Caki2 (cell line): ENCODE results near the gene COLEC11. TPM values are rescaled to one million over a fixed set of nuclear protein-coding genes. Genes with fewer than 3 reads are reported as not detected.

Experiments used
- DNase-seq: peaks from one replicate; pipeline ENCODE4 v3.0.0-alpha.2; 2015; ENCODE audit warnings: low read depth
- in situ Hi-C: cut with HindIII; loops from 2 replicates; pipeline ENCODE4 v1.10.0; 2016; ENCODE audit warnings: low sequenced_read_pairs, low pct_unique_long_range_greater_than_20kb, mixed read lengths
- total RNA-seq: library from RNA; depleted of rRNA; stranded (reverse); fragments of >200 nt; shearing (Covaris generic); gene quantifications from 2 replicates; pipeline ENCODE4 v1.2.3, GENCODE V29; 2014; ENCODE audit warnings: low replicate concordance; rRNA removed

Gene COLEC11
- total RNA-seq, 1 experiment from 2014 or later: not detected

- in situ Hi-C loops: no loop called here
- DNase-seq: no peak
Observed at GRCh38 chr2:3675687-3676086, 80.8 kb downstream of the COLEC11 start.

GRCh38 chr2:3677436-3677835 lies 82.5 kb downstream of the COLEC11 start:
- in situ Hi-C loops: no loop called here
- no peak for DNase-seq

- no peak for DNase-seq
- in situ Hi-C loops: no loop called here
Observed at GRCh38 chr2:3678212-3678611, 83.3 kb downstream of the COLEC11 start.

- DNase-seq: no peak
- in situ Hi-C loops: no loop called here
Observed at GRCh38 chr2:3679180-3679579, 84.3 kb downstream of the COLEC11 start.

GRCh38 chr2:3679616-3680393 lies 84.9 kb downstream of the COLEC11 start:
- DNase-seq: no peak

GRCh38 chr2:3680548-3681345 lies 85.8 kb downstream of the COLEC11 start:
- in situ Hi-C loops: no loop called here
- DNase-seq: no peak

More at GRCh38 chr2:3679616-3680393, 84.9 kb downstream of the COLEC11 start:
- in situ Hi-C loops: no loop called here

- in situ Hi-C loops: no loop called here
- no peak for DNase-seq
Observed at GRCh38 chr2:3681625-3682024, 86.7 kb downstream of the COLEC11 start.

- DNase-seq: no peak
- in situ Hi-C loops: no loop called here
Observed at GRCh38 chr2:3682811-3683210, 87.9 kb downstream of the COLEC11 start.

GRCh38 chr2:3683748-3684454 lies 89.0 kb downstream of the COLEC11 start:
- in situ Hi-C loops: no loop called here
- DNase-seq: no peak

GRCh38 chr2:3689998-3690748 lies 95.3 kb downstream of the COLEC11 start:
- in situ Hi-C loops: no loop called here
- no peak for DNase-seq

GRCh38 chr2:3692375-3692774 lies 97.5 kb downstream of the COLEC11 start:
- peak; percentile 19 for DNase-seq
- in situ Hi-C loops: no loop called here

Other genes starting within 250 kb of the COLEC11 start
- gene EIPR1, start 217.3 kb upstream of the COLEC11 start, total RNA-seq: 77.2 and 92.6 TPM in 2 replicates
- 40.7 and 76.8 TPM in 2 replicates for gene TRAPPC12, start 215.4 kb upstream of the COLEC11 start, total RNA-seq
- gene ADI1, start 75.6 kb upstream of the COLEC11 start, total RNA-seq: 42.7 and 54.8 TPM in 2 replicates
- gene RNASEH1, start 36.8 kb upstream of the COLEC11 start, total RNA-seq: 23.5 and 27.9 TPM in 2 replicates
- gene RPS7, start 19.9 kb upstream of the COLEC11 start, total RNA-seq: 2,706 and 2,991 TPM in 2 replicates
- gene ALLC, start 63.1 kb downstream of the COLEC11 start, total RNA-seq: not detected in 2 replicates
- gene DCDC2C, start 108.5 kb downstream of the COLEC11 start, total RNA-seq: not detected in 2 replicates